GM10266 (cell line): ENCODE results near the gene PRPF19.

ENCODE experiments used
- DNase-seq: peaks from one replicate; pipeline ENCODE4 v3.0.0; 2012; ENCODE audit errors: extremely low spot score
- CTCF ChIP-seq: IDR thresholded peaks from 2 replicates; pipeline ENCODE4 v1.5.1; 2012; ENCODE audit warnings: mild to moderate bottlenecking, low read depth; ENCODE audit not compliant: control insufficient read depth, insufficient read depth; ENCODE audit errors: missing control alignments

PRPF19 gene

GRCh38 chr11:60950933-60951605 lies 44.7 kb upstream of the PRPF19 start:
- TF ChIP-seq CTCF, result no peak

GRCh38 chr11:60950024-60950423 lies 43.6 kb upstream of the PRPF19 start:
- no peak for TF ChIP-seq CTCF
- no peak for DNase-seq

More at GRCh38 chr11:60950933-60951605, 44.7 kb upstream of the PRPF19 start:
- DNase-seq, result no peak

- TF ChIP-seq CTCF, result no peak
- DNase-seq, result no peak
Measured at GRCh38 chr11:60948250-60948649, 41.9 kb upstream of the PRPF19 start.

- no peak for TF ChIP-seq CTCF
- DNase-seq, result no peak
Measured at GRCh38 chr11:60947700-60948099, 41.3 kb upstream of the PRPF19 start.

GRCh38 chr11:60946601-60947264 lies 40.3 kb upstream of the PRPF19 start:
- no peak for DNase-seq
- no peak for TF ChIP-seq CTCF

GRCh38 chr11:60945295-60945667 lies 38.9 kb upstream of the PRPF19 start:
- no peak for DNase-seq
- no peak for TF ChIP-seq CTCF
